ENCODE data around the gene GOLGA6L10. TPM values are rescaled to one million over a fixed set of nuclear protein-coding genes. Genes with fewer than 3 reads are reported as not detected.
"Not testable (repeated sequence)": the region's sequence is repeated elsewhere in the genome, so short reads cannot be mapped to it uniquely, and the experiment has no call there.

Gene GOLGA6L10
- total RNA-seq, 1 donor from 2014 or later: 0.84 TPM

DNA sequence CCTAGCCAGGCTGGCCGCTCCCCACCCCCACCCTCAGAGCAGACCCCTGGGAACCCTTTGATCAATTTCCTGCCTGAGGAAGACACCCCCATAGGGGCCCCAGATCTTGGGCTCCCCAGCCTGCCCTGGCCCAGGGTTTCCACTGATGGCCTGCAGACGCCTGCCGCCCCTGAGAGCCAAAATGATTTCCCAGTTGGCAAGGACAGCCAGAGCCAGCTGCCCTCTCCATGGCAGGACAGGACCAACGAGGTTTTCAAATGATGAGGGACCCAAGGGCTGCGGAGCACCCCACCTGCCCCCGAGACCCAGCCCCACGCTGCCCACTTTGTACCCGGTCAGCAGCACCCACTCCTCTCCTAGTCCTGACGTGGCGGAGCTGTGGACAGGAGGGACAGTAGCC lies 21.9 kb downstream of the GOLGA6L10 start:
- not testable (repeated sequence) for DNase-seq (ENCODE audit: low read depth); H3K36me3 ChIP-seq (ENCODE audit: control insufficient read depth, insufficient read depth, low read length); H3K27me3 ChIP-seq (ENCODE audit: control insufficient read depth, insufficient read depth, low read length); H3K4me3 ChIP-seq (ENCODE audit: low read depth, low read length)

GRCh38 chr15:82326896-82327295 lies 22.4 kb downstream of the GOLGA6L10 start:
- H3K27me3 ChIP-seq (ENCODE audit: control insufficient read depth, insufficient read depth, low read length); H3K4me3 ChIP-seq (ENCODE audit: low read depth, low read length); DNase-seq (ENCODE audit: low read depth): not testable (repeated sequence)

DNA sequence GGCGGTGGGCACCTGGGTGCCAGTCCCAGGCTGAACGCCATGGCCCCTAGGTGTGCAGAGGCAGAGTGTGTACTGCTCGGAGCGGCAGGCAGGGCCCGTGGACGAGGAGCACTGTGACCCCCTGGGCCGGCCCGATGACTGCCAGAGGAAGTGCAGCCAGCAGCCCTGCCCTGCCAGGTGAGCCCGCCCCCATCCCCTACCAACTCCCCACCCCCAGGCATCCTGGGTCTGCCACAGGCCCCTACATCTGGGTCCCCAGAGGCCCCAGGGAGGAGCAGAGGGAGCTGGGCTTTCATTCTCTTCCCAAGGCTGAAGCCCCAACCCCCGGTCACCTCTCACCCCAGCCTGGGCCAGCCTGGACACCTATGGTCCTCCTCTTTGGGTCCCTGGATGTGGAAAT lies 23.6 kb downstream of the GOLGA6L10 start:
- DNase-seq (ENCODE audit: low read depth); H3K36me3 ChIP-seq (ENCODE audit: control insufficient read depth, insufficient read depth, low read length); H3K27me3 ChIP-seq (ENCODE audit: control insufficient read depth, insufficient read depth, low read length); H3K4me3 ChIP-seq (ENCODE audit: low read depth, low read length): not testable (repeated sequence)

More at GRCh38 chr15:82326896-82327295, 22.4 kb downstream of the GOLGA6L10 start:
- H3K36me3 ChIP-seq (ENCODE audit: control insufficient read depth, insufficient read depth, low read length): not testable (repeated sequence)

DNA sequence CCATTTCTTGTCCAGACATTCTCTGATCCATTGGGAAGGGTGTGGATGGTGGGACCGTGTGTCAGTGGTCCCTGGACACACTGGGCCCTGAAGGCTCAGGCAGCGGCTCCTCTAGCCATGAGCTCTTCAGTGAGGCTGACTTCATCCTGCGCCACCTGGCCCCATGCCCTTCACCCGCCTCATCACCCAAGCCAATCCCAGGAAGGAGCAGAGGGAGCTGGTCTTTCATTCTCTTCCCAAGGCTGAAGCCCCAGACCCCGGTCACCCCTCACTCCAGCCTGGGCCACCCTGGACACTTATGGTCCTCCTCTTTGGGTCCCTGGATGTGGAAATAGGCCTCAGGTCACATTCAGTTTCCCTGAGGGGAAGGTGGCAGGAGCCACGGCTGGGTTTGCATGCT lies 24.4 kb downstream of the GOLGA6L10 start:
- not testable (repeated sequence) for H3K4me3 ChIP-seq (ENCODE audit: low read depth, low read length); DNase-seq (ENCODE audit: low read depth); H3K36me3 ChIP-seq (ENCODE audit: control insufficient read depth, insufficient read depth, low read length); H3K27me3 ChIP-seq (ENCODE audit: control insufficient read depth, insufficient read depth, low read length)

GRCh38 chr15:82322488-82322887 lies 26.8 kb downstream of the GOLGA6L10 start:
- H3K36me3 ChIP-seq (ENCODE audit: control insufficient read depth, insufficient read depth, low read length); DNase-seq (ENCODE audit: low read depth); H3K4me3 ChIP-seq (ENCODE audit: low read depth, low read length); H3K27me3 ChIP-seq (ENCODE audit: control insufficient read depth, insufficient read depth, low read length): not testable (repeated sequence)

DNA sequence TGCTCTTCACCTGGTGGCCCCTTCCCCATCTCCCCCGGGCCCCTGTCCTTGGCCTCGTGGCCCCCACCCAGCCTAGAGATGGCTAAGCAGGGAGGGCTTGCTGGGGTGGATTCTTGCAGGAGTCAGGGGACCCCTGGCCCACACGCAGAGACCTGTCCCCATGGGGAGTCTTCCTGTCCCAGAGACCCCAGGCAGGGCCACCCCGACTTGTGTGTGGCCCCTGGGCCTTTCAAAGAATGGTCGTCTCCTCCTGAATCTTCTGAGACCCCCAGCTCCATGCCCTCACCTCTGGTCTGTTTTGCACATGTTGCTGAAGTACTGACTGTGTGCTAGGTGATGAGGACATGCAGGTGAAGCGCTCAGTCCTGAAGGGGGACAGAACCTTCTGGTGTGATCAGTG lies 28.4 kb downstream of the GOLGA6L10 start:
- not testable (repeated sequence) for H3K36me3 ChIP-seq (ENCODE audit: control insufficient read depth, insufficient read depth, low read length); DNase-seq (ENCODE audit: low read depth); H3K27me3 ChIP-seq (ENCODE audit: control insufficient read depth, insufficient read depth, low read length); H3K4me3 ChIP-seq (ENCODE audit: low read depth, low read length)

DNA sequence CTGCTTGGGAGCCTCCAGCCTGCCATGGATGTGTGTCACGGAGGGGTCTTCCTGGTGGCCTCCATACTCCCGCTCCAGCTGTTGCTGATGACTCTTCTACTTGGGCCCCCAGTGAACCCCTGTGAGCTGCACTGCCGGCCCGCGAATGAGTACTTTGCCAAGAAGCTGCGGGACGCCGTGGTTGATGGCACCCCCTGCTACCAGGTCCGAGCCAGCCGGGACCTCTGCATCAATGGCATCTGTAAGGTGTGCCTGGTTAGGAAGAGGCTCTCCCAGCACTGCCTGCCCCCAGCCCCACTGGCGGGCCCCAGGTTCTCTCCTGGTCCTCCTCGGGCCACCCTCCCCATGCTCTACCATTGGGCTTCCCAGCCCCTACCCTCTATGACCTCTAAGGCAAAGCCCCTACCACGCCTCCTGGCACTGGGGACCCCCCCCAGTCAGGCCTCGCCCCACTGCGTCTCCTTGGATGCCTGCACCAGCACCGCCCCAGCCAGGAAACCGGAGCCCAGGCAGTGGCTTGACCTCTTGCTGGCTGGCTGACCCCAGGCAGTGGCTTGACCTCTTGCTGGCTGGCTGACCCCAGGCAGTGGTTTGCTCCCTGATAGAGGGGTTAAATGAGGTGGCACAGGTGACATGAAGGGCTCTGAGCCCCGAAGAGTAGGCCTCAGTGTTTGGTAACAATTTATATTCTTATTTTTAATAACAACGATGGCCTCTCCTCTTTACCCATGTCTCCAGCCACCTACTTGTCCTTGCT lies 29.6 kb downstream of the GOLGA6L10 start:
- H3K27me3 ChIP-seq (ENCODE audit: control insufficient read depth, insufficient read depth, low read length); DNase-seq (ENCODE audit: low read depth); H3K36me3 ChIP-seq (ENCODE audit: control insufficient read depth, insufficient read depth, low read length); H3K4me3 ChIP-seq (ENCODE audit: low read depth, low read length): not testable (repeated sequence)

DNA sequence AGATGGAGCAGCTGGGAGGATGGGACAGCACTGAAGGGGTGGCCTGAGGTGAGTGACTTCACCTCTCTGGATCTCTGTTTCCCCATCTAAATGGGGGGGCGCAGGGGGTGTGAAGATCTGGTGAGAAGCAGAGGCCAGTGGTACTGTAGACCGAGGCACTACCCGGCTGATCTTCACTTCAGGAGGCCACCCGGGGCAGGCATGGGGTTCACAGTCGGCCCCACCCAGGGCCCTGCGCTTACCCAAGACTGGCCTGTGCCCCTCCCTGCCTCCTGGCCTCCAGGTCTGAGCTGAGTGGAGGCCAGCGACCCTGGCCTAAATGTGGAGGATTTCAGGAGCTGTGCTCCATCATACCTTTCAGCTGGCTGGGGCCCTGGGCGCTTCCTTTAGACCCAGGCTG lies 31.0 kb downstream of the GOLGA6L10 start:
- DNase-seq (ENCODE audit: low read depth); H3K4me3 ChIP-seq (ENCODE audit: low read depth, low read length); H3K27me3 ChIP-seq (ENCODE audit: control insufficient read depth, insufficient read depth, low read length); H3K36me3 ChIP-seq (ENCODE audit: control insufficient read depth, insufficient read depth, low read length): not testable (repeated sequence)

GRCh38 chr15:82317516-82317915 lies 31.8 kb downstream of the GOLGA6L10 start:
- not testable (repeated sequence) for H3K4me3 ChIP-seq (ENCODE audit: low read depth, low read length); H3K36me3 ChIP-seq (ENCODE audit: control insufficient read depth, insufficient read depth, low read length); H3K27me3 ChIP-seq (ENCODE audit: control insufficient read depth, insufficient read depth, low read length); DNase-seq (ENCODE audit: low read depth)

GRCh38 chr15:82317091-82317489 lies 32.2 kb downstream of the GOLGA6L10 start:
- no peaks in the 10 kb centered on the region for H3K27me3 ChIP-seq (ENCODE audit: control insufficient read depth, insufficient read depth, low read length)
- TF ChIP-seq CTCF (IDR thresholded peaks at IDR 0.05; ENCODE audit: insufficient read depth, low read length, poor library complexity, severe bottlenecking): no peak
- H3K36me3 ChIP-seq (ENCODE audit: control insufficient read depth, insufficient read depth, low read length): no peaks in the 10 kb centered on the region
- H3K4me3 ChIP-seq (ENCODE audit: low read depth, low read length): no peak overlapping the region
- DNase-seq (ENCODE audit: low read depth): no peak

- DNase-seq (ENCODE audit: low read depth); H3K27me3 ChIP-seq (ENCODE audit: control insufficient read depth, insufficient read depth, low read length); H3K4me3 ChIP-seq (ENCODE audit: low read depth, low read length); H3K36me3 ChIP-seq (ENCODE audit: control insufficient read depth, insufficient read depth, low read length): not testable (repeated sequence)
Measured at GRCh38 chr15:82316247-82317090, 32.8 kb downstream of the GOLGA6L10 start.
